CD4-positive, alpha-beta memory T cell (primary cell): ENCODE measurements around the gene IFRD1. TPM values are rescaled to one million over a fixed set of nuclear protein-coding genes. Genes with fewer than 3 reads are reported as not detected.
"Not testable (repeated sequence)": the region's sequence is repeated elsewhere in the genome, so short reads cannot be mapped to it uniquely, and the experiment has no call there.

Source experiments
- CTCF ChIA-PET: fragments of 350-600 bp; sonication (Branson Sonifier 250); formaldehyde crosslinking; loops from one replicate; lab custom pipeline; 2021; ENCODE audit warnings: inconsistent platforms; ENCODE audit not compliant: partially characterized antibody; lab: Charles Lee
- POLR2A ChIA-PET: fragments of 350-600 bp; sonication (Branson Sonifier 250); formaldehyde crosslinking; loops from one replicate; lab custom pipeline; 2021; ENCODE audit not compliant: partially characterized antibody; lab: Charles Lee
- DNase-seq, 5 donors: peaks; one replicate each; pipeline versions ENCODE4 v3.0.0 to v3.0.0-alpha.2; 2020 to 2022; ENCODE audit warnings: mixed read lengths in 1 of 5
- H3K27ac ChIP-seq: one replicate; pipeline ENCODE4 v1.7.0; 2013; ENCODE audit warnings: low read depth, low read length
- H3K27me3 ChIP-seq: 2 replicates; pipeline ENCODE4 v1.7.0; 2013; ENCODE audit warnings: mild to moderate bottlenecking, low read length, moderate library complexity; ENCODE audit not compliant: insufficient read depth
- H3K36me3 ChIP-seq: 2 replicates; pipeline ENCODE4 v1.7.0; 2013; ENCODE audit warnings: mild to moderate bottlenecking, low read length, moderate library complexity; ENCODE audit not compliant: insufficient read depth
- H3K4me1 ChIP-seq: 2 replicates; pipeline ENCODE4 v1.7.0; 2013; ENCODE audit warnings: mild to moderate bottlenecking, low read length, moderate library complexity; ENCODE audit not compliant: insufficient read depth
- H3K4me3 ChIP-seq, 2 donors: one replicate each; pipeline ENCODE4 v1.7.0; 2013; ENCODE audit warnings: low read length in 2 of 2, mild to moderate bottlenecking in 1 of 2
- H3K9me3 ChIP-seq, 2 donors: one replicate each; pipeline ENCODE4 v1.7.0; 2013; ENCODE audit warnings: low read length in 2 of 2, control low read depth in 1 of 2; ENCODE audit not compliant: control insufficient read depth in 1 of 2
- H3K27ac Mint-ChIP-seq, 7 donors: one replicate each; pipeline ENCODE4 v1.8.0; 2020 to 2021; ENCODE audit warnings: mixed read lengths in 7 of 7, mild to moderate bottlenecking in 6 of 7, inconsistent platforms in 3 of 7, moderate library complexity in 3 of 7
- H3K27me3 Mint-ChIP-seq, 2 donors: one replicate each; pipeline ENCODE4 v1.8.0; 2020 to 2021; ENCODE audit warnings: mixed read lengths in 2 of 2
- H3K36me3 Mint-ChIP-seq, 2 donors: one replicate each; pipeline ENCODE4 v1.8.0; 2020 to 2021; ENCODE audit warnings: mixed read lengths in 2 of 2, inconsistent platforms in 1 of 2, mild to moderate bottlenecking in 1 of 2
- H3K4me1 Mint-ChIP-seq, 4 donors: one replicate each; pipeline ENCODE4 v1.8.0; 2020 to 2021; ENCODE audit warnings: mixed read lengths in 4 of 4, mild to moderate bottlenecking in 1 of 4
- H3K4me3 Mint-ChIP-seq, 8 donors: one replicate each; pipeline ENCODE4 v1.8.0; 2020 to 2021; ENCODE audit warnings: mixed read lengths in 8 of 8, mild to moderate bottlenecking in 7 of 8, moderate library complexity in 6 of 8, inconsistent platforms in 3 of 8
- H3K9me3 Mint-ChIP-seq, 8 donors: one replicate each; pipeline ENCODE4 v1.8.0; 2020 to 2021; ENCODE audit warnings: mixed read lengths in 8 of 8, mild to moderate bottlenecking in 5 of 8, inconsistent platforms in 3 of 8, moderate library complexity in 1 of 8
- intact Hi-C: fragments of 100-400 bp; cut with micrococcal nuclease; formaldehyde crosslinking; loops from one replicate; pipeline ENCODE4 v1.15.1; 2023
- polyA plus RNA-seq, 2 donors: library from polyadenylated mRNA; unstranded; fragments of 300-500 nt; fragmentation: Illumina TruSeq; gene quantifications; one replicate each; pipeline ENCODE4 v1.2.3, GENCODE V29; 2021
- total RNA-seq, 2 experiments: library from RNA; stranded (reverse); gene quantifications; one replicate each; pipeline ENCODE4 v1.2.3, GENCODE V29; 2021

The IFRD1 gene
- total and polyA plus RNA-seq, 4 experiments from 2014 or later, result 19.8 to 57.0 (median 43.6) TPM

GRCh38 chr7:112450807-112451761, 824 bp downstream of the IFRD1 start:
- intact Hi-C loops, result loop anchor here (1.0 kb wide), 5 partner anchors 245 to 889 kb away; partner anchors contain the start of genes DOCK4, IMMP2L, SMIM30 and TMEM168
- Mint-ChIP-seq H3K27me3 (no peaks in the 10 kb centered on the region), H3K36me3 (peaks cover 5 to 19% of the 10 kb centered on the region in 2 donors), H3K4me1 (peaks cover 25 to 48% (median 38%) of the 10 kb centered on the region in 4 donors), H3K9me3 (peaks cover 0 to 7% (median 0%) of the 10 kb centered on the region in 8 donors), H3K27ac (peak overlapping the region; percentile 98 to 100 (median 99)), H3K4me3 (peak overlapping the region; percentile 97 to 100 (median 99))
- Histone ChIP-seq H3K9me3 (no peaks in the 10 kb centered on the region), H3K27me3 (no peaks in the 10 kb centered on the region), H3K36me3 (peaks cover 6% of the 10 kb centered on the region), H3K27ac (peak overlapping the region; percentile 100), H3K4me1 (peaks cover 36% of the 10 kb centered on the region), H3K4me3 (peak overlapping the region; percentile 94 to 100)
- DNase-seq, result peak; percentile 89 to 94 (median 90)
- ChIA-PET CTCF (interaction anchor here (1.3 to 2.4 kb wide), 3 partner anchors 10 to 44 kb away, joined by 3 to 8 read pairs (median 3); no protein-coding TSS in a partner anchor), POLR2A (interaction anchor here (1.0 to 3.5 kb wide), 11 partner anchors 8 to 889 kb away, joined by 4 to 39 read pairs (median 6); partner anchors contain the start of genes DOCK4, IMMP2L and ZNF277)

DNA sequence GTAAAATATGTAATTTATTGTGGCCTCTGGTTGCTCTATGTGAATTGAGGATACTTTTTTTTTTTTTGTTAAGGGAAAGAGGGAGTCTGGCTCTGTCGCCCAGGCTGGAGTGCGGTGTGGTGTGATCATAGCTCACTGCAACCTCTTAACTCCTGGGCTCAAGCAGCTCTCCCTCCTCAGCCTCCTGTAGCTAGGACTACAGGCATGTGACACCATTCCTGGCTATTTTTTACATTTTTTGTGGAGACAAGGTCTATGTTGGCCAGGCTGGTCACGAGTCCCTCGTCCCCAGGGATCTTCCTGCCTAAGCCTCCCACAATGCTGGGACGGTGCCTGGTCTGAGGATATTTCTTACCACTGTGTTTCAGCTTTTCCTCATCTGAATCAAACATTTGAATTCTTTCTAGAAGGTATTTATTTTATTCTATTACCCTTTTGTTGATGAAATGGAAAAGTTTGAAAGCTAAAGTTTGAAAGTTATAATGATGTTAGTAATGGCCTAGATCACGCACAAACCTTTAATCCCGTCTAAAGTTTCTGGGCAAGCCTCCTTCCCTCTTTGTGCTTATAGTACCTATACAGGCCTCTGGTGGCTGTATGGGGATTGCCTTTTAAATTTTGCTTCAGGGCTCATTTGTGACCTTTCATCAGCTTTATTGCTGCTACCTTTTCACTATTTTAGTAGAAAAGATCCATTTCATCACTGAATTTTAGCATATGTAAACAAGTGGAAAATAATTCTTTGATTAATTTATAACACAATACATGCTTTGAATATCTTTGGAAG, 2.0 kb downstream of the IFRD1 start:
- H3K4me1 ChIP-seq, result peaks cover 36% of the 10 kb centered on the region
- Mint-ChIP-seq H3K9me3 (peaks cover 0 to 7% (median 0%) of the 10 kb centered on the region in 8 donors), H3K4me1 (peaks cover 25 to 48% (median 38%) of the 10 kb centered on the region in 4 donors), H3K36me3 (peaks cover 7 to 26% of the 10 kb centered on the region in 2 donors), H3K27ac (peak overlapping the region in 6 of 7 donors; percentile 72 to 98 (median 84)), H3K4me3 (peak overlapping the region; percentile 97 to 100 (median 99)), H3K27me3 (no peaks in the 10 kb centered on the region)
- H3K27ac ChIP-seq, result no peak overlapping the region
- intact Hi-C loops, result no loop called here
- CTCF ChIA-PET, result interaction anchor here (2.4 kb wide), 1 partner anchor 9 kb away, joined by 8 read pairs; no protein-coding TSS in a partner anchor
- POLR2A ChIA-PET, result interaction anchor here (1.0 to 3.5 kb wide), 2 partner anchors 245 to 246 kb away, joined by 3 to 39 read pairs; partner anchors contain the start of genes DOCK4 and ZNF277
- DNase-seq, result no peak
- H3K4me3 ChIP-seq, result no peak overlapping the region
- H3K36me3 ChIP-seq, result peaks cover 14% of the 10 kb centered on the region
- no peaks in the 10 kb centered on the region for H3K27me3 ChIP-seq
- H3K9me3 ChIP-seq, result no peaks in the 10 kb centered on the region

- H3K27me3 ChIP-seq, result no peaks in the 10 kb centered on the region
- H3K4me1 ChIP-seq, result peaks cover 36% of the 10 kb centered on the region
- H3K36me3 ChIP-seq, result peaks cover 20% of the 10 kb centered on the region
- DNase-seq, result no peak
- ChIA-PET CTCF (no interaction called here), POLR2A (no interaction called here)
- Mint-ChIP-seq H3K27ac (peak overlapping the region in 1 of 7 donors; percentile 2), H3K36me3 (peaks cover 11 to 36% of the 10 kb centered on the region in 2 donors), H3K4me1 (peaks cover 25 to 45% (median 38%) of the 10 kb centered on the region in 4 donors), H3K27me3 (no peaks in the 10 kb centered on the region), H3K4me3 (no peak overlapping the region), H3K9me3 (peaks cover 0 to 7% (median 0%) of the 10 kb centered on the region in 8 donors)
- no peak overlapping the region for H3K4me3 ChIP-seq
- intact Hi-C loops, result no loop called here
- H3K9me3 ChIP-seq, result no peaks in the 10 kb centered on the region
- no peak overlapping the region for H3K27ac ChIP-seq
Observed at GRCh38 chr7:112453505-112454171, 3.4 kb downstream of the IFRD1 start.

GRCh38 chr7:112454191-112454590, 3.9 kb downstream of the IFRD1 start:
- Mint-ChIP-seq H3K4me3 (peak overlapping the region in 1 of 8 donors; percentile 5), H3K4me1 (peaks cover 24 to 40% (median 33%) of the 10 kb centered on the region in 4 donors), H3K36me3 (peaks cover 16 to 42% of the 10 kb centered on the region in 2 donors)
- H3K27me3 ChIP-seq, DNase-seq, CTCF ChIA-PET, intact Hi-C loops, H3K4me3 ChIP-seq, H3K27ac Mint-ChIP-seq, H3K9me3 ChIP-seq, H3K27ac ChIP-seq, POLR2A ChIA-PET, H3K9me3 Mint-ChIP-seq, H3K27me3 Mint-ChIP-seq: not testable (repeated sequence)
- Histone ChIP-seq H3K36me3 (peaks cover 23% of the 10 kb centered on the region), H3K4me1 (peaks cover 34% of the 10 kb centered on the region)

- POLR2A ChIA-PET, result interaction anchor here (2.6 kb wide), 1 partner anchor 10 kb away, joined by 16 read pairs; the partner anchor contains the start of gene IFRD1
- no peak for DNase-seq
Observed at GRCh38 chr7:112459645-112460044, 9.4 kb downstream of the IFRD1 start.

GRCh38 chr7:112462236-112462635, 12.0 kb downstream of the IFRD1 start:
- DNase-seq, result no peak
- Mint-ChIP-seq H3K27me3 (no peaks in the 10 kb centered on the region), H3K4me1 (peaks cover 0 to 4% (median 2%) of the 10 kb centered on the region in 4 donors), H3K9me3 (no peaks in the 10 kb centered on the region), H3K4me3 (no peak overlapping the region), H3K36me3 (peaks cover 58 to 78% of the 10 kb centered on the region in 2 donors), H3K27ac (peak overlapping the region in 2 of 7 donors; percentile 7 to 53)
- CTCF ChIA-PET, result no interaction called here
- Histone ChIP-seq H3K27me3 (no peaks in the 10 kb centered on the region), H3K9me3 (no peaks in the 10 kb centered on the region), H3K27ac (no peak overlapping the region), H3K4me1 (no peaks in the 10 kb centered on the region), H3K4me3 (no peak overlapping the region), H3K36me3 (peaks cover 33% of the 10 kb centered on the region)
- POLR2A ChIA-PET, result interaction anchor here (1.7 kb wide), 1 partner anchor 12 kb away, joined by 5 read pairs; the partner anchor contains the start of gene IFRD1
- intact Hi-C loops, result no loop called here

More at GRCh38 chr7:112459645-112460044, 9.4 kb downstream of the IFRD1 start:
- no peaks in the 10 kb centered on the region for H3K27me3 ChIP-seq
- peaks cover 46% of the 10 kb centered on the region for H3K36me3 ChIP-seq
- no peak overlapping the region for H3K4me3 ChIP-seq
- intact Hi-C loops, result no loop called here
- H3K9me3 ChIP-seq, result no peaks in the 10 kb centered on the region
- peaks cover 0 to 4% (median 3%) of the 10 kb centered on the region in 4 donors for H3K4me1 Mint-ChIP-seq
- H3K9me3 Mint-ChIP-seq, result no peaks in the 10 kb centered on the region
- H3K36me3 Mint-ChIP-seq, result peaks cover 60 to 77% of the 10 kb centered on the region in 2 donors
- CTCF ChIA-PET, result no interaction called here
- no peak overlapping the region for H3K4me3 Mint-ChIP-seq
- no peak overlapping the region for H3K27ac ChIP-seq
- no peak overlapping the region for H3K27ac Mint-ChIP-seq
- no peaks in the 10 kb centered on the region for H3K27me3 Mint-ChIP-seq
- H3K4me1 ChIP-seq, result no peaks in the 10 kb centered on the region
